Femur (tissue), 1 donor: Measurements from ENCODE around the gene NBEA.

Experiments used
- DNase-seq: peaks from one replicate; pipeline ENCODE4 v3.0.0-alpha.2; 2017

Gene NBEA

DNA sequence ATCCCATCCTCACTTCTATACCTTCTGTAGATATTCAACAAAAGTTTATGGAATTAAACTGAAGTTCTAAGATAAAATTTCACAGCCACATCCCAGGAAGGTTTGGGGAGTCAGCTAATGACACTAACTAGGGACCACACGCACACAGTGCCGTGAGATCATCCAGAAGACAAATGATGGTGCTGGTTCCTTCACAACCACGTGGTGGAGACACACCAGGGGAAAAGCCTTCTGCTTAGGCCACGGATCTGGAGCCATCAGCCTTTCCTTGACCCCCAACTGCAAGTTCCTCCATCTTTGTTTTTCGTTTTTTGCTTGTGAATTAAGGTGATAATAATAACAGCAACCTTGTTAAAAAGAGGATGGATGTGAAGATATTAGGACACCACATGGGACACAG lies 776.0 kb downstream of the NBEA start:
- no peak for DNase-seq

DNA sequence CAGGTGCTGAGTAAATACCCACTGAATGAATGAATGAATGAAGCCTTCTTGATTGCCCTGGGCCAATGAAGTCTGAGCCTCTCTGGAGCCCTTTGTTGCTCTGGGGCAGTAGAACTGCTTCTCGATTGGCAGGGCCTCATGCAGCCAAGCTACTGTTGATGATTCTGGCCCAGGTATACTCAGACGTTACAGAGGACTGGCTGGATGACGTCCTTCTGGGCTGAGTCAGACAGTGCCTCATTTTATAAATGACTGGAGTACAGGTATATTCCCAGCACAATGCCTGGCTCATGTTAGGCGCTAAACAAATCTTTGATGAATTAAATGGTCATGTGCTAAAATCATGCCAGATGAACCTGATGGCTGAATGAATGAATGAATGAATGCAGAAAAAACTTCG lies 778.2 kb downstream of the NBEA start:
- no peak for DNase-seq

DNA sequence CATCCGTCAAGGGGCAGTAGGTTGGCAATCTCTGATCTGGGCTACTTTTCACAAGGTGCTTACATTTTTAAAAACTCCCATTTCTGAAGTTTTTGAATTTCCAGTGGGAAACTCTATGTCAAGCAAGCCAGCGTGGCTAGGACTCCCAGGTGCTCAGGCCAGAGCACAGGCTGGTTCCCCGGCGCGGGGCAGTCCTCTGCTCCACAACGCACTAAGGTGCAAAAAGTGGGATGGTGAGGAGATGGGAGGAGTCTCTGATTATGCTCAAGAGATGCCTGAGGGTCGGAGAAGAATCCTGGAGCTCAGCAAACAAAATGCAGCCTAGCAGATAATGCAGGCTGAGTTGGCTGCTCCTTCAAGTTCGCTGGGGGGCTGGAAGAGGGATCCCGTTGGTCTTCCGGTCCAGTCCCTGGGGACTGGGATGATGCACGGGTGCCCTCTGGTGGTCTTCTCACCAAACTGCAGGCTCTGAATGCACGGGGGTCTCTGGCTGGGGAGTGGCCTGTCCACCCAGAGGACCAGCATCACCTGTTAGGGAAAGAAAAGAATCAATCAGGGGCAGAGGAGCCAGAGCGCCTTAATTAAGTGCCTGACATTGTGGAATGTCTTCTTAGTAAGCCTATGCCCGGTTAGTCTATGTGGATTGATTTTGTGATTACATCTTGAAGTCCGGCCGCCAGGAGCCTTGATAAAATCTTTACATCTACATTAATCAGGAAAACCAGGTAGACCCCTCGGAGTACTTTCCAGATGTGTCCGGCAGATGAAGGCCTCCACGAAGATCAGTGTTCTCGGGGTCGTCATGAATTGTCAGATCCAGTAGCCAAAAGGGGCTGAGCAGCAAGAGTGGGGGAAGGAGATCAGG lies 778.9 kb downstream of the NBEA start:
- peak; percentile 69 for DNase-seq
